HCT116 (cell line): Measurements from ENCODE around the gene SPACA5B.

Experiments used
- CTCF ChIP-seq, 3 experiments: fragments of 200-600 bp in 1 of 3; sonication (generic) in 1 of 3; IDR thresholded peaks in 2 of 3; conservative IDR thresholded peaks in 1 of 3; 2 replicates each; pipeline ENCODE4 v1.5.1; 2012 to 2017; ENCODE audit warnings: low read depth in 2 of 3, low read length in 2 of 3, antibody characterized with exemption in 1 of 3, borderline replicate concordance in 1 of 3, control low read depth in 1 of 3, mild to moderate bottlenecking in 1 of 3, mixed read lengths in 1 of 3, mixed run types in 1 of 3, moderate library complexity in 1 of 3; ENCODE audit not compliant: insufficient read depth in 1 of 3
- EGR1 ChIP-seq: IDR thresholded peaks from 2 replicates; pipeline ENCODE4 v1.6.1; 2012; ENCODE audit warnings: low read depth

- TF ChIP-seq EGR1 (no peak), CTCF (IDR thresholded peaks at IDR 0.05 in 2 of 3, conservative IDR thresholded peaks at IDR 0.05 in 1 of 3; ENCODE audit: borderline replicate concordance in 1 of 3, insufficient read depth in 1 of 3, low read depth in 2 of 3, low read length in 2 of 3) (no peak)
These were observed 25.6 kb downstream of the SPACA5B start for GRCh38 chrX:48156014-48156413.
